Astrocyte (in vitro differentiated cells and primary cell): ENCODE results near the gene RSPH1. TPM values are rescaled to one million over a fixed set of nuclear protein-coding genes. Genes with fewer than 3 reads are reported as not detected.

Experiments used
- DNase-seq: peaks from one replicate; pipeline ENCODE4 v3.0.0-alpha.2; 2010; ENCODE audit warnings: low read depth
- FAIRE-seq: peaks from 2 replicates; lab custom pipeline; 2011; peaks lifted over from hg19 to GRCh38; lab: Jason Lieb, UNC
- H2AFZ ChIP-seq: 2 replicates; pipeline ENCODE4 v1.6.0; 2012; ENCODE audit warnings: low read depth, low read length, inconsistent platforms
- H3K27ac ChIP-seq: 2 replicates; pipeline ENCODE4 v1.5.1; 2011; ENCODE audit warnings: low read depth, low read length, inconsistent platforms
- H3K27me3 ChIP-seq: 2 replicates; pipeline ENCODE4 v1.6.0; 2011; ENCODE audit warnings: low read length, inconsistent platforms; ENCODE audit not compliant: insufficient read depth
- H3K36me3 ChIP-seq: 2 replicates; pipeline ENCODE4 v1.5.1; 2011; ENCODE audit warnings: low read length, inconsistent platforms; ENCODE audit not compliant: insufficient read depth
- H3K4me1 ChIP-seq: 2 replicates; pipeline ENCODE4 v1.5.1; 2011; ENCODE audit warnings: low read length, inconsistent platforms; ENCODE audit not compliant: insufficient read depth
- H3K4me2 ChIP-seq: 2 replicates; pipeline ENCODE4 v1.6.0; 2012; ENCODE audit warnings: low read length, inconsistent platforms
- H3K4me3 ChIP-seq: 2 replicates; pipeline ENCODE4 v1.5.1; 2011; ENCODE audit warnings: low read depth, mild to moderate bottlenecking, low read length, inconsistent platforms; ENCODE audit not compliant: insufficient read depth
- H3K79me2 ChIP-seq: 2 replicates; pipeline ENCODE4 v1.6.0; 2012; ENCODE audit warnings: mild to moderate bottlenecking, low read length, inconsistent platforms; ENCODE audit not compliant: insufficient read depth
- H3K9ac ChIP-seq: 2 replicates; pipeline ENCODE4 v1.6.0; 2012; ENCODE audit warnings: mild to moderate bottlenecking, low read length, inconsistent platforms
- H3K9me3 ChIP-seq: 2 replicates; pipeline ENCODE4 v1.5.1; 2012; ENCODE audit warnings: low read depth, mild to moderate bottlenecking, low read length, inconsistent platforms; ENCODE audit not compliant: insufficient read depth
- H4K20me1 ChIP-seq: 2 replicates; pipeline ENCODE4 v1.6.0; 2012; ENCODE audit warnings: low read length, inconsistent platforms; ENCODE audit not compliant: insufficient read depth
- H3K27ac Mint-ChIP-seq: one replicate; pipeline ENCODE4 v1.8.0; 2021; ENCODE audit warnings: mild to moderate bottlenecking, mixed read lengths; ENCODE audit not compliant: unreplicated experiment
- H3K27me3 Mint-ChIP-seq: one replicate; pipeline ENCODE4 v1.8.0; 2021; ENCODE audit warnings: low read depth, mixed read lengths; ENCODE audit not compliant: unreplicated experiment
- H3K36me3 Mint-ChIP-seq: one replicate; pipeline ENCODE4 v1.8.0; 2021; ENCODE audit warnings: low read depth, mixed read lengths; ENCODE audit not compliant: unreplicated experiment
- H3K4me1 Mint-ChIP-seq: one replicate; pipeline ENCODE4 v1.8.0; 2021; ENCODE audit warnings: low read depth, mixed read lengths; ENCODE audit not compliant: unreplicated experiment
- H3K4me3 Mint-ChIP-seq: one replicate; pipeline ENCODE4 v1.8.0; 2021; ENCODE audit warnings: mild to moderate bottlenecking, moderate library complexity, mixed read lengths; ENCODE audit not compliant: unreplicated experiment
- H3K9me3 Mint-ChIP-seq: one replicate; pipeline ENCODE4 v1.8.0; 2021; ENCODE audit warnings: mild to moderate bottlenecking, mixed read lengths; ENCODE audit not compliant: unreplicated experiment
- EZH2 ChIP-seq: IDR thresholded peaks from 2 replicates; pipeline ENCODE4 v1.6.1; 2012; ENCODE audit warnings: mild to moderate bottlenecking, low read length, inconsistent platforms; ENCODE audit not compliant: insufficient read depth
- total RNA-seq: library from RNA; stranded (reverse); gene quantifications from 2 replicates; pipeline ENCODE4 v1.2.1, GENCODE V29; 2021
- TF ChIP-seq, protein P1 (sequence below): IDR thresholded peaks from 2 replicates; pipeline ENCODE4 v1.5.1; 2011; ENCODE audit warnings: low read depth, mild to moderate bottlenecking, inconsistent platforms, low read length, moderate library complexity; ENCODE audit not compliant: insufficient read depth

RSPH1 gene
- total RNA-seq, 1 donor from 2014 or later, result 0.43 TPM

DNA sequence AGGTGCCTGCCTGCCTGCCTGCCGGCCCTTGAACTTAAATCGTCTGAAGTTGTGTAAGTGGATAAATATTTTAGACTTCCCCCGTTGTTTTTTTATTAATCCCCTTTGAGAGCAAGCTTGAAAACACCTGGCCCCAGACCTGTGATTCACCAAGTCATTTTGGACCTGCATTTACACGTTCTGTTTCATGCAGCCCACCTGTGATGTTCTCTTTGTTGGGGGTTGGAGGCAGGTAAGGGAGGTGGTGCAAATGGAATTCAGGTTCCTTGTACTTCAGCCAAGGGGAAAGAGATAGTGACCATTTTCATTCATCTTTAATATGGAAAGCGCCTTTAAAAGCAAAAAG, 18.8 kb upstream of the RSPH1 start:
- Histone ChIP-seq H3K4me3 (peak overlapping the region; percentile 63), H3K27me3 (no peaks in the 10 kb centered on the region), H3K9me3 (no peaks in the 10 kb centered on the region), H3K79me2 (no peaks in the 10 kb centered on the region), H3K4me2 (peak overlapping the region; percentile 88), H3K36me3 (no peaks in the 10 kb centered on the region), H2AFZ (no peak overlapping the region), H3K27ac (no peak overlapping the region), H4K20me1 (peaks cover 4% of the 10 kb centered on the region), H3K4me1 (peaks cover 28% of the 10 kb centered on the region), H3K9ac (peak overlapping the region; percentile 55)
- peak overlapping the region; percentile 82 for H3K27ac Mint-ChIP-seq
- peaks cover 27% of the 10 kb centered on the region for H3K4me1 Mint-ChIP-seq
- FAIRE-seq (no peak), DNase-seq (no peak)
- H3K9me3 Mint-ChIP-seq, result no peaks in the 10 kb centered on the region
- H3K4me3 Mint-ChIP-seq, result peak overlapping the region; percentile 82
- TF ChIP-seq EZH2, result no peak
- TF ChIP-seq, protein P1, sequence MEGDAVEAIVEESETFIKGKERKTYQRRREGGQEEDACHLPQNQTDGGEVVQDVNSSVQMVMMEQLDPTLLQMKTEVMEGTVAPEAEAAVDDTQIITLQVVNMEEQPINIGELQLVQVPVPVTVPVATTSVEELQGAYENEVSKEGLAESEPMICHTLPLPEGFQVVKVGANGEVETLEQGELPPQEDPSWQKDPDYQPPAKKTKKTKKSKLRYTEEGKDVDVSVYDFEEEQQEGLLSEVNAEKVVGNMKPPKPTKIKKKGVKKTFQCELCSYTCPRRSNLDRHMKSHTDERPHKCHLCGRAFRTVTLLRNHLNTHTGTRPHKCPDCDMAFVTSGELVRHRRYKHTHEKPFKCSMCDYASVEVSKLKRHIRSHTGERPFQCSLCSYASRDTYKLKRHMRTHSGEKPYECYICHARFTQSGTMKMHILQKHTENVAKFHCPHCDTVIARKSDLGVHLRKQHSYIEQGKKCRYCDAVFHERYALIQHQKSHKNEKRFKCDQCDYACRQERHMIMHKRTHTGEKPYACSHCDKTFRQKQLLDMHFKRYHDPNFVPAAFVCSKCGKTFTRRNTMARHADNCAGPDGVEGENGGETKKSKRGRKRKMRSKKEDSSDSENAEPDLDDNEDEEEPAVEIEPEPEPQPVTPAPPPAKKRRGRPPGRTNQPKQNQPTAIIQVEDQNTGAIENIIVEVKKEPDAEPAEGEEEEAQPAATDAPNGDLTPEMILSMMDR, result no peak
- H3K36me3 Mint-ChIP-seq, result no peaks in the 10 kb centered on the region
- H3K27me3 Mint-ChIP-seq, result peaks cover 6% of the 10 kb centered on the region

DNA sequence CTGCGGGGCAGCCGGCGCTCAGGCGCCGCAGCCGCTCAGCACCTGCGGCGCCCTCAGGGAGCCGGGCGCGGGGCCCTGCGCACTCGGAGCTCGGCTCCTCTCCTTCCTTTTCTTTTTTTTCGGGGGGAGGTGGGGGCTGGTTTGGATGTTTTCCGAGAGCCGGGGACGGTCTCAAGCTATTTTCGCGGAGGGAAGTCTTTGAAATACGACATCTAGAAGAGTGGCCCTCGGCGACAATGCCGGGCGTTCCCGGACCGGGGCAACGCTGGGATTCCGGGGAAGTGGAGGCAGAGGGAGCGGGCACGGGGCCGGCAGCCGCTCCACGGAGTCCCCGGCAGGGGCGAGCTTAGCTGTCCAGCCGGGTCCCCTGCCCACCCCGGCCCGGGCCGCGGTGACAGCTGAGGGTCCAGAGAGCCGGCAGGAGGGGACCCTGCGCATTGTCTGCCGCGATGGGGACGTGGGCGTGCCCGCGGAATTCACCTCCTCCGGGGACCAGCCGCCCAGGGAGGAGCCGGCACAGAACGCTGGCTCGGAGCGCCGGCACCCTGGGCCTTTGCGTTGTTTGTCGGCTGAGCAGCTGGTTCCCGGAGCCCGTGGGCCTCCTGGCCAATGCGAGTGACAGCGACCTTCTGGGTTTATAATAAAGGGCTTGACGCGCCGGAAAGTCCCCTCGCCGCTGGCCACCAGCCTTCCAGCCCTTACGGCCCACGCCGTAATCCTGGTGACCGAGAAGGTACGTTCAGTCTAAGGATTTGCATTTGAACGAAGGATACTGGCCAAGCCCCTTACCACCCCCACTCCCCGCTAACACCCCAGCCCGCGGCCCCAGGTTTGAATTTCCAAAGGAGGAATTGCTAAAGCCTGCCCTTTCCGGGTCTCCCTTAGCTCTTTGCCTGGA, 18.2 kb upstream of the RSPH1 start:
- Mint-ChIP-seq H3K4me3 (peak overlapping the region; percentile 85), H3K27ac (peak overlapping the region; percentile 82), H3K36me3 (no peaks in the 10 kb centered on the region), H3K4me1 (peaks cover 27% of the 10 kb centered on the region), H3K27me3 (peaks cover 6% of the 10 kb centered on the region), H3K9me3 (no peaks in the 10 kb centered on the region)
- Histone ChIP-seq H3K4me2 (peak overlapping the region; percentile 88), H3K36me3 (no peaks in the 10 kb centered on the region), H2AFZ (peak overlapping the region; percentile 80), H4K20me1 (peaks cover 4% of the 10 kb centered on the region), H3K27me3 (no peaks in the 10 kb centered on the region), H3K9ac (peak overlapping the region; percentile 55), H3K4me3 (peak overlapping the region; percentile 63), H3K9me3 (no peaks in the 10 kb centered on the region), H3K79me2 (no peaks in the 10 kb centered on the region), H3K27ac (no peak overlapping the region), H3K4me1 (peaks cover 28% of the 10 kb centered on the region)
- DNase-seq (no peak), FAIRE-seq (no peak)
- TF ChIP-seq, protein P1, result no peak
- no peak for TF ChIP-seq EZH2
